IPS-15b (cell line): ENCODE measurements around the gene GNG5.
"Not testable (repeated sequence)": the region's sequence is repeated elsewhere in the genome, so short reads cannot be mapped to it uniquely, and the experiment has no call there.

Experiments used
- H3K27me3 ChIP-seq: one replicate; pipeline ENCODE4 v1.6.1; 2013; ENCODE audit warnings: low read length; ENCODE audit not compliant: control insufficient read depth, insufficient read depth
- H3K36me3 ChIP-seq: one replicate; pipeline ENCODE4 v1.6.1; 2013; ENCODE audit warnings: low read length; ENCODE audit not compliant: control insufficient read depth, insufficient read depth
- H3K4me1 ChIP-seq: one replicate; pipeline ENCODE4 v1.6.1; 2013; ENCODE audit warnings: mild to moderate bottlenecking, low read length; ENCODE audit not compliant: control insufficient read depth, insufficient read depth
- H3K4me3 ChIP-seq: one replicate; pipeline ENCODE4 v1.5.1; 2013; ENCODE audit warnings: low read depth, low read length
- H3K9ac ChIP-seq: one replicate; pipeline ENCODE4 v1.6.1; 2013; ENCODE audit warnings: low read depth, mild to moderate bottlenecking, low read length
- H3K9me3 ChIP-seq: one replicate; pipeline ENCODE4 v1.6.1; 2013; ENCODE audit warnings: mild to moderate bottlenecking, low read length; ENCODE audit not compliant: control insufficient read depth, insufficient read depth

Gene GNG5

DNA sequence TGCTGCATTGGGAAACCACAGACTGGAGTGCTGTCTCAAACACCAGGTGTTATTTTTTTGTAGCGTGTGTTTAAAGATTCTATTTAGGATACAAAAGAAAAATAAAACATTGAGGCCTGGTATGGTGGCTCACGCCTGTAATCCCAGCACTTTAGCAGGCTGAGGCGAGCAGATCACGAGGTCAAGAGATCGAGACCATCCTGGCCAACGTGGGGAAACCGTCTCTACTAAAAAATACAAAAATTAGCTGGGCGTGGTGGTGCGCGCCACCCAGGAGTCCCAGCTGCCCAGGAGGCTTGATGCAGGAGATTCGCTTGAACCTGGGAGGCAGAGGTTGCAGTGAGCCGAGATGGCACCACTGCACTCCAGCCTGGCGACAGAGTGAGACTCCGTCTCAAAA, 1.5 kb upstream of the GNG5 start:
- not testable (repeated sequence) for H3K27me3 ChIP-seq, H3K4me1 ChIP-seq, H3K9me3 ChIP-seq, H3K4me3 ChIP-seq, H3K9ac ChIP-seq, H3K36me3 ChIP-seq

DNA sequence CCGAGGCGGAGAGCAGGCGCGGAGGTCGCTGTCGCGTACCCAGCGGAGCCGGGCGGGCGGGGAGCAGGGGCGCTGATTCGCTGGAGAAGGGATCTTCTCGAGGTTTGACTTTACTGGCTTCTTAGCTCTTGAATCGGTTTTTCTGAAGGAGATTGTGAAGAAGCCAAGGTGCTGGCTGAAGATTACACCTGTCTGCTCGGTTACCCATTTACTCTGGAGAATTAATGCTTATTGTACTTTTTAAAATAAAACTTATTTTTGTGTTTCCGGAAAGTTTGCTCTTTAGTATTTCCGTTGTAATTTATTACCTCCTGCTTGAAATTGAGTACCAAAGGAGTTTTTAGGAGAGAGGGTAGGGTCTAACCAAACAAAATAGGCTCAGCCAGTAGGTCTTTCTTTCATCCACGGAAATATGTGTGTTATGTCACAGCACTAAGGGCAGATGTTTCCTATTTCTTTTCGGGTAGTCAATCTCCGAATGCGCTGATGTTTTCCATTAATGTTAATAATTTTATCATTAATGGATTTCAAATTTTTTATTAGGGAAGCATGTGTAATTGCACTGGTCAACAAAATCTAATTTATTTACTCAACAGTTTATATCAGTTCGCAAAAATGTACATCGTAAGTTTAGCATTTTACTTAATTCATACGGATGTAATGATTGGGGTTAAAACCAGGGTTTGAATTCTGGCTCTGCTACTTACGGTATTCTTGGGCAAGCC, 510 bp upstream of the GNG5 start:
- H3K9me3 ChIP-seq = no peaks in the 10 kb centered on the region
- H3K27me3 ChIP-seq = peaks cover 9% of the 10 kb centered on the region
- peaks cover 4% of the 10 kb centered on the region for H3K36me3 ChIP-seq
- no peak overlapping the region for H3K9ac ChIP-seq
- peak overlapping the region; percentile 62 for H3K4me3 ChIP-seq
- peaks cover 5% of the 10 kb centered on the region for H3K4me1 ChIP-seq

DNA sequence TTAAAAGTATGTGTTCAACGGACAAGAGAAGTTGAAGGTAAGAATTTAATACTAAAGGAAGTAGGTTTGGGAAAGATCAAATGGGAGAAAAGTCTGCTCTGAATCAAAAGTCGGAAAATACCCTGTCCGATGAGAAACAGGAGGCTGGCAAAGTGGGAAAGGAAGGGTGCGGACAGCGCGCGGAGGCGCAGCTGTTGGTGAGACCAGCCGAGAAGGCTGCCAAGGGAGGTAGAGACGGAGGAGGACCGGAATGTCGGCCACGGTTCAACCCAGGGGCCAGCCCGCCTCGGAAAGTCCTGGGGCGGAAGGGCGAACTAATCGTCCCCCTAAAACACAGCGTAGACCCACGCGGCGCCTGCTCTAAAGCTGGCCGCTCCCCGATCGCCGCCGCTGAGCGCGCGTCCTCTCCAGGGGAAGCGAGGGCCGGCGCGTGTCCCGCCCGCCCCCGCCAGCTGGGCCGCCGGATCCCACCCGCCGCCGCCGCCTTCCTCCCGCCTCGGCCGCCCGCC, 834 bp downstream of the GNG5 start:
- peak overlapping the region; percentile 38 for H3K9ac ChIP-seq
- peak overlapping the region; percentile 62 for H3K4me3 ChIP-seq
- H3K27me3 ChIP-seq = peaks cover 9% of the 10 kb centered on the region
- no peaks in the 10 kb centered on the region for H3K9me3 ChIP-seq
- H3K36me3 ChIP-seq = peaks cover 4% of the 10 kb centered on the region
- H3K4me1 ChIP-seq = peaks cover 11% of the 10 kb centered on the region

DNA sequence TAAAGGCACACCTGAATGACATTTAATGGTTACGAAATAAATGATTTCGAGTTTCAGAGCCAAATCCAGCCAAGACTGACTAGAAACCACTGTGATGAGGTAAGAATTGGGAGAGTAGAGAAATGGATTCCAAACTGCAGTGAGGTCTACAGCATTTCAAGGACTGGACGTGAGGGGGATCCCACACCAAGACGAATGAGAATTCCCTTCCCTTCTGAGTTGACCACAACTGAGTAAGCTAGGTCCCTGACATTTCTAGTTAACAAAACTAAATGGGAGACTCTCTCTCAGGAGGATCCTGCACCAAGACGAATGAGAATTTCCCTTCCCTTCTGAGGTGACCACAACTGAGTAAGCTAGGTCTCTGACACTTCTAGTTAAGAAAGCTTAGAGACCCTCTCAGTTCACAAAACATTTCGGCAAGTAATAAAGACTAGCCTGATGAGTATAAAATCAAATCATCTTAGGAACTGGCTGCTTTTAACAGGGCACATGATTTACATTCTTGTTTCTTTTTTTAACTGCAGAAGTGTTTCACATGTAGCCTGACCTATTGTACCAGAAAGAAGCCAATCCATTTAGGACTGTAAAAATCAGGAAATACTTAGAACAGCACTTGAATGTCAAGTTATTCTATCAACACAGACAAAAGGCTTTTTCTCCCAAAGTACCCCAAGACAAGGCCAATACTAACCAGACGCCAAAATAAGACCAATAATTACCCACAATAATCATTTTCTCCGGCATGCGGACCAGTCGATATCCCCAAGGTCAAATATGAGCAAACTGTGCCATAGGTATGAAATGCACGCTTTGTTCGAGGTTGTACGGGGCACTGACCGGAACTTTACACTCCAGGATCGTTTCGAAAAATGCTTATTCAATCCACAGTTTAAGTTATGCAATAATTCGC, 1.5 kb downstream of the GNG5 start:
- Histone ChIP-seq H3K4me3 (peak overlapping the region; percentile 62), H3K4me1 (peaks cover 13% of the 10 kb centered on the region), H3K9ac (peak overlapping the region; percentile 38), H3K27me3 (peaks cover 9% of the 10 kb centered on the region), H3K9me3 (no peaks in the 10 kb centered on the region), H3K36me3 (peaks cover 4% of the 10 kb centered on the region)

DNA sequence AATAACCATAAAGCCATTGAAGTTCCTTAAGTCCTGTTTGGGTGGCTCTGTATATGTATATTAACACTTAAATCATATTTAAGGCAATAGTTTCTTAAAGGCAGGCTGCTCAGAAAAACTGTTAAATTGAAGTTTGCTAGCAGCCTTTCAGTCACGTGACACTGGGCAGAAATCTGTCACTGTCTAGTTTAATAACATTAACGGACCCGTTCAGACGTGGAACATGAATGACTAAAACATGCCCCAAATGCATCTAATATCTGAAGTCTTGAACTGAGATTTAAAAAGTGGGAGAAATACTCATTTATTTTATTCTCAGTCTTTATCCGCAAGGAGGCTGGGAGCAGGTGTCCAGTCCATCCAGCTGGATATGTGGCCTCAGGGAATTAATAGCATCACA, 3.5 kb downstream of the GNG5 start:
- Histone ChIP-seq H3K9me3 (no peaks in the 10 kb centered on the region), H3K4me3 (no peak overlapping the region), H3K27me3 (peaks cover 9% of the 10 kb centered on the region), H3K36me3 (peaks cover 4% of the 10 kb centered on the region), H3K9ac (no peak overlapping the region), H3K4me1 (peaks cover 13% of the 10 kb centered on the region)

DNA sequence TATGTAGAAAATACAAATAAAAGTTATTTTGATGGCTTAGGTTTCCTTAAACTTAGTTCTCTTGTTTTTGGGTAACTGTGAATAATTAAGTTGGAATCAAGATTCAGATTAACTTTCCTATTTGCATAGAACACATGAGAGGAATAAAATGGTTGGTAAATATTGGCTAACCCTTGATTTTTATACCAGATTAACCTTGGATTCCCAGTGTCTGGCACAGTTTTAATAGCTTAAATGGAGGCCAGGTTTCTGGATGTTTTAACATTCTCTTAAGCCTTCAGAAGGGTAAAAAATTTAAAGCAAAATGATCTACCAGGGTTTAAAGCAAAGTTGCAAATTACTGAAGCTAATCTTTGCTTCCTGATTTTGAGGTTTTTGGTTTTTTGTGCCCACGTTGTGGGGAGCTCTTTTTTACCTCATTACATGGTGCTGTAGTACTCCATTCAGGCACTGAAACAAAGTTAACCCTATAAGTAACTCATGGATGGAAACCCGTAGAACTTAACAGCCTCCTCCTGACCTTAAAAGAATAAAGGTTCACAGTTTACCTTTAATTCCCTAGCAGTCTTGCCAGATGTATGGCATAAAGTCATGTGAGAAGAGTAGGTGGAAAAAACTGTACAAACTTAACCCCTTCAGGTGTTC, 8.6 kb downstream of the GNG5 start:
- no peaks in the 10 kb centered on the region for H3K36me3 ChIP-seq

DNA sequence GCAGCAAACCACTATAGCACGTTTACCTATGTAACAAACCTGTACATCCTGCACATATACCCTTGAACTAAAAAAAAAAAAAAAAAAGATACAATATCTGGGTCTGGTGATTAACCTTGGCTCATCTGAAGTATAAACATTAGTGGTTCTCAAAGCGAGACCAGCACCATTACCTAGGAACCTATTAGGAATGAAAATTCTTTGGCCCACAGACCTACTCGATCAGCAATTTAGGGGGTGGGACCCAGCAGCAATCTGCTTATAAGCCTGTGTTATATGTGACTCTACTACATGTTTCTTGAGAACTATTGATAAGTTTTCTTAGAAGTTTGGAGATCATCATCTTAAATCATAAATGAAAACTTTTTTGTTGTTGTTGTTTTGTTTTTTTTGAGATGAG, 9.9 kb downstream of the GNG5 start:
- no peaks in the 10 kb centered on the region for H3K9me3 ChIP-seq
- H3K36me3 ChIP-seq = no peaks in the 10 kb centered on the region

More for the DNA sequence above, 8.6 kb downstream of the GNG5 start:
- Histone ChIP-seq H3K4me3 (no peak overlapping the region), H3K9me3 (no peaks in the 10 kb centered on the region), H3K9ac (no peak overlapping the region), H3K27me3 (no peaks in the 10 kb centered on the region), H3K4me1 (peaks cover 8% of the 10 kb centered on the region)

DNA sequence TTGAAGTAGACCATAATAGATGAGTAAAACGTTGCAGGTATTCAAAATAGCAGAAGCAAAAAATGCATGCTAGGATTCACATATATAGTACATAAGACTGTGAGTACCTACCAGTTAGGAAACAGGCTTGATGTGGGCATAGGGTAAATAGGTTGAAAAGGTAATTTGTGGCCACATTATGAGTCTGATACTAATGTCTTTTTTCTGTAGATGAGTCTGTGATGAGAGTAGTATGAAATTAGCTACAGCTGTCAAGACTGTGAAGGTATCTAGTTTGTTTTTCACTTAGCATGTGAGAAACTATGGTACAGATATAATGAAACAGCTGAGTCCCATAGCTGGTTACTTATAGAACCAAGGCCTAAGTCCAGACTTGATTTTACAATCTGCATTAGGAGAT, 12.6 kb downstream of the GNG5 start:
- Histone ChIP-seq H3K27me3 (no peaks in the 10 kb centered on the region), H3K9me3 (no peaks in the 10 kb centered on the region), H3K4me3 (no peak overlapping the region), H3K9ac (no peak overlapping the region), H3K4me1 (no peaks in the 10 kb centered on the region), H3K36me3 (peaks cover 5% of the 10 kb centered on the region)

More for the DNA sequence above, 9.9 kb downstream of the GNG5 start:
- Histone ChIP-seq H3K4me1 (peaks cover 7% of the 10 kb centered on the region), H3K9ac (no peak overlapping the region), H3K27me3 (no peaks in the 10 kb centered on the region), H3K4me3 (no peak overlapping the region)

DNA sequence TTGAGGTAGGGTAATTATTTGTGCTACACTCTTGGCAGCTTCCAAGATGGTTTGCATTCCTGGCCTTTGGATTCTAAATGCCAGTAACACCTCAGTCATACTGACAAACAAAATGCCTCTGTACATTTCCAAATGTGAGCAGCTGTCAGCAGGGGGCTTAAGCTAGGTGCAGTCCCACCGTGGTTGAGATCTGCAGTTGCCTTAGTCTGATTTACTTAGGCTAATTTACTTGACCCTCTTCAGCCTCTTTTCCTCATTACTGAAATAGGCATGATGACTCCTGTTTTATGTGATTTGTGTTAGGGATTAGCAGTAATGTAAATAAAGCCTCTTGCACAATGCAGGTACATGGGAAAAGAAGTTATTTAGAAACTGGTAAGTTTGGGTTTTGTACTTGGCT, 13.7 kb downstream of the GNG5 start:
- H3K27me3 ChIP-seq = no peaks in the 10 kb centered on the region
- no peaks in the 10 kb centered on the region for H3K4me1 ChIP-seq
- H3K9me3 ChIP-seq = no peaks in the 10 kb centered on the region
- peaks cover 5% of the 10 kb centered on the region for H3K36me3 ChIP-seq
- H3K9ac ChIP-seq = no peak overlapping the region
- no peak overlapping the region for H3K4me3 ChIP-seq

DNA sequence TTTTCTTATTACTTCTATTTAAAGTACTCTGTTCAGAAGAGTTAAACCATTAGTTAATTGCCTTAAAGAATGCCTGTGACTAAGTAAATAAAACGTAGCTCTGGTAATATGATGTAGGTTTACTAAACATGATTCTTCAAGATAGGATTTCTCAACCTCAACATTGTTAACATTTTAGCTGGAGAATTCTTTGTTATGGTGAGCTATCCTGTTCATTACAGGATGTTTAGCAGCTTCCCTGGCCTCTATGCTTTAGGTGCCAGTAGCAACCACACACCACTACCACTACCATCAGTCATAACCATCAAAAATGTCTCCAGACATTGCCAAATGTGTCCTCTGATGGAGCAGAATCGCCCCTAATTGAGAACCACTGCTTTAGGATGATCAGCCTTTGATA, 16.6 kb downstream of the GNG5 start:
- H3K27me3 ChIP-seq = no peaks in the 10 kb centered on the region
- peaks cover 5% of the 10 kb centered on the region for H3K36me3 ChIP-seq
- H3K9ac ChIP-seq = no peak overlapping the region
- H3K4me3 ChIP-seq = no peak overlapping the region
- no peaks in the 10 kb centered on the region for H3K9me3 ChIP-seq
- no peaks in the 10 kb centered on the region for H3K4me1 ChIP-seq

DNA sequence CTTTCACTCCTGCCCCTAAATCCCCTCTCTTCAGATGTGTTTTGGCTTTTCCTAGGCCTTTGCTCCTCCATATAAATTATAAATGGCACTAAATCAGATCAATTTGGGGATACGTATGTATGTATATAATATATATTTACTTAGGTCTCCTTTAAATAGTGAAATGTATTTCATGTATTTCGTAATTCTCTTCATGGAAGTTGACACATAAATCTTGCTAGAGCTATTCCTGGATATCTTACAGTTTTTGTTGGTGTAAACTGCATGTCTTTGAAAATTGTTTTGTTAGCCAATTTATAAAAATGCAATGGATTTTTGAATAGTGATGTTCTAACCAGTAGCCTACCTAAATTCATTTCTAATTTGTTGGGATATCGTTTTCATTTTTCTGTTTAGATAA, 18.3 kb downstream of the GNG5 start:
- Histone ChIP-seq H3K9me3 (no peaks in the 10 kb centered on the region), H3K27me3 (no peaks in the 10 kb centered on the region), H3K4me1 (no peaks in the 10 kb centered on the region), H3K36me3 (peaks cover 9% of the 10 kb centered on the region), H3K4me3 (no peak overlapping the region), H3K9ac (no peak overlapping the region)
